HG02981 (cell line): Measurements from ENCODE around the gene SRGAP1.
"Not testable (repeated sequence)": the region's sequence is repeated elsewhere in the genome, so short reads cannot be mapped to it uniquely, and the experiment has no call there.

ENCODE experiments used
- ATAC-seq: cut with Tn5 transposase; IDR thresholded peaks from one replicate; pipeline ENCODE4 v1.9.1; 2021; ENCODE audit warnings: mild to moderate bottlenecking, moderate library complexity; ENCODE audit not compliant: unreplicated experiment

SRGAP1 gene

DNA sequence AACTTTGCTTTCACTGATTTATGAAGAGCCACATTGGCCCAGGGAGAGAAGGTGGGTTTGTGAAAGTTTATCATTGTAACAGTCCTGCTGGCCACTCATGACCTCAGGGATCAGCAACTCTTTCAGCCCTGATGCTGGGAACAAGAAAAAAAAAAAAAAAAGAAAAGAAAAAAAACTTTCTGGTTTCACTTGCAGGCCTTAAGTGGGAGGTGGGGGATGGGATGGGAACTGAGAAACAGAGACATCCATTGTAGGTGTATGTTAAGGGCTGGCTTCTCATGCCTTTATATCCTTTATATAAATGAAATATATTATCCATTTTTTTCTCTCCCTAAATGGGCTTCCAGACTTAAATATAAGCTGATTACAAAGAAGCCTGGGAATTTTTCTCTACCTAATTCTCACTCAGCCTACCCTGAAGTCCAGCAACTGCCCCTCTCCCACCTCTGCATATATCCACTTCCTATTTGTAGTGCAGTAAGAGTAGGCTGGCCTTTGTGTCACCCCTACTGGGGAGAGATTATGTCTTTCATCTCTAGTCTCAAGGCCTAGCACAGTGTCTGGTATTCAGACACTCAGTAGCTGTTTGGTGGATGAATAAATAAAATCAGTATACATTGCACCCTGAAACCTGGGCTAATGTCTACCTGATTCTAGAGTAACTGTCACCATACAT lies 190.5 kb downstream of the SRGAP1 start:
- ATAC-seq, result no peak

DNA sequence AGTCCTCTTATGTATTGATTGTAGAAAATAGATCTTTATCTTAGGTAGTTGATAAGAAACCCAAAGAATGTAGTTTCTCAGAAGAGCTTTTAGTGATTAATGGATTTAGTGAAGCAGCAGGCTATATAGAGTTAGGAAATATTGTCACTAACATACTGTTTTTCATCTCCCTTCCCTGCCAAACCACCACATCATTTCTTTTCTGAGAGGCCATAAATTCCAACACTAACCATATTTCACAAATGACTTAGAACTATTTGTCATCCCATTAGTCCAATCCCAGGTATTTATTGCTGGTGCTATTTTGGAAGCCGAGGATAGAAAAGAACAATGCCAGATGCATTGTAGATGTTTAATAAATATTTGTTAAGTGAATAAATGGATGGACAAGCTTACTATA lies 191.9 kb downstream of the SRGAP1 start:
- no peak for ATAC-seq

DNA sequence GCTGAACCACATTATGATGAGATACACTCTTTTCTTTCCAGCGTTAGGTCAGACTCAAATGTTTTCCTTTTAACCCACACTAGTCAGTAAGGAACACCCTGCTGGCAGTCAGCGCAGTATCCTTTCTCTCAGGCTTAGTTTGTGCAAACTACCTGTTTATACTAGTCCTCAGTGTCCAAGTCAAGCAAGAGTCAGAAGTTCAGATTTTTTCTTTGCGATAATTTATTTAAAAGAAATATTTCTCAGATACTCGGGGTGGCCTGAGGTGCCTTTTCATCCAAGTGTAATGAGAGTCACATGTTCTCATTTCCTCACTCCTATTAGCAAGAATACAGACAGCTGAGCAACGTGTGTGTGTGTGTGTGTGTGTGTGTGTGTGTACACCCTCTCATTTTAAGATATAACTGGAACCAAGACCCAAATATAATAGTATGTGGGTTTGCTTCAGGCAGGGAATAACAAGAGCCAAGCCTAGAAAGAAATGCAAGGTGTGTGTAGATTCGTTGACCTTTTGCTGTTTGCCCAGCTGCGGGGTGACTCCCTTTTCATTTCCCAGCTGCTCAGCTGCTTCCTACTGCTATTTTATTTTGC lies 194.9 kb downstream of the SRGAP1 start:
- ATAC-seq, result no peak

DNA sequence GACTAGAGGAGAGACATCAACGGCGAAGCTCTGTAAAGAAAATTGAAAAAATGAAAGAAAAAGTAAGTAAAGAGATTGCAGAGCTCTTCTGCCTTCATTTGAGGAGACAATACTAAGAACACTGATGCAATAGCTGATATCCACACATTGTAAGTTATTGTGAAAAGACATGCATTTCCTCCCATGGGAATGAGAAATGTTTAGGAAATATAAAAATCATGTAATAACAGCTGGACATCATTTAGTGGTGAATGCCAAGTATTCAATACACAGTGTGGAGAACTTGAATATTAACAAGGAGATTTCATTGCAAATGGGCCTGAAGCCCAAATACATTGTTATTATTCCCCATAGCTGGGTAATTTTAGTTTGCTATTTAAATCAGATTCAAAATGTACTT lies 198.4 kb downstream of the SRGAP1 start:
- ATAC-seq, result no peak

DNA sequence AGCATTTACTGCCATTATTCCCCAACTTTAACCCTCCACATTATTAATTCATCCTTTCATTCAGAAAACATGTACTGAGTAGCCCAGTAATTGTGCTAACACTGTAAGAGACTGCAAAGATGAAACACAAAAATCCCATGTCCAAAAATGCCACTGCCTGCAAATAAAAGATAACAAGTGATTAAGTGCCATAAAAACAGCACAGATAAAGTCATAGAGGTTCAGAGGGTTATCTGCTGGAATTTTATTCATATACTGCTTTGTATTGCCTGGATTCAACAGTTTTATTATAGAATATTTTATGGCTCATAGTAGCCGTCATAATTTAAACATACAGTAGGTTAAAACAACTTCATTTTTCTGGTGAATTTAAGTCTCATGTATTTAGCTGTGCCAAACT lies 199.7 kb downstream of the SRGAP1 start:
- no peak for ATAC-seq

DNA sequence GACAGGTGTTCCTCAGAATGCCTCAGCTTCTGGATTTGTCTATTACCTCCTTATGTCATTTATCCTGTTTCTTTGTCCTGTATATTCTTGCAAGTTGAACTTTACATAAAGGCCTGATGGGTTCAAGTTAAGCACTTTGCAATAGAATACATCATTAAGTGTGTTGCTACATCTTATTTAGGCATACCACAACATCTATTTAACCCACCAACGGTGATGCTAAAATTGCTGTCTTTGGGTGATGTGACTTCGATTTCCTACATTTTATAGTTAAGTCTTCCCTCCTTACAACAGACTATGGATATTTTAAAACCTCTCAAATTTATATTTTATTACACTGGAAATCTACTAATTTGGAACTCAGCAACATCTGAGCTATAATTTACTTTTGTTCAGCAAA lies 206.6 kb downstream of the SRGAP1 start:
- no peak for ATAC-seq

DNA sequence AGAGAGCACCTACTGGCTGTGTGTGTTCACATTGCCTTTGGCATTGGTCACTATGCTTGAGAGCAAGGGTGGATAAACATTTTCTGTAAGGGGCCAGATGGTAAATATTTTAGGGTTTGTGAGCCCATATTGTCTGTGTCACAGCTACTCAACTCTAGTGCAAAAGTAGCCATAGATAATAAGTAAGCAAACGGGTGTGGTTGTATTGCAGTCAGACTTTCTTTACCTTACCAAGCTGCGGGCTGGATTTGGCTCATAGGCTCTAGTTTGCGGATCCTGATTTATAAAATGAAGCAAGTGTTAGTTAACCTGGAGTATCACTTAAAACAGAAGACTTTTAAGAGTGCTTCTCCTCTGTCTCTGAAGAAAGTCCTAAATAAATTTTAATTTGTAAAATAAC lies 208.6 kb downstream of the SRGAP1 start:
- ATAC-seq, result no peak

DNA sequence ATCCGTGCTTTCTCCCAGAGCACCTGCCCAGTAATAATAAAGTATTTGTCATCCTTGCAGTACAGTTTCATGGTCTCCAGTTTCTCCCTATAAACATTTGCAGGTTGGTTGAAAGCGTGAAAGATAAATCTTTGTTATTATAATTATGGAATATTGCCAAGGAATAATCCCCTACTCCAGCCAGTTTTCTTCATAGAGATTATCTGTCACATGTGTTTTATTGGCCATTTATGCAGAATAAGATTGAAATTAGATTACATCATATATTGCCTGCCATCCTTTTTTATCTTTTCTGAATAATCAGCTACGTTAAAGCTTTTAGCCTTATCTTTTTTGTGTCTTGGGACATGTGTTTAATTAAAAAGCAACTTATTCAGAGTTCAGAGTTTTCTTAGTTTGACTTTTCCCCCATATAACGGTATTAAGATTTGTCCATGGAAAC lies 209.6 kb downstream of the SRGAP1 start:
- no peak for ATAC-seq

DNA sequence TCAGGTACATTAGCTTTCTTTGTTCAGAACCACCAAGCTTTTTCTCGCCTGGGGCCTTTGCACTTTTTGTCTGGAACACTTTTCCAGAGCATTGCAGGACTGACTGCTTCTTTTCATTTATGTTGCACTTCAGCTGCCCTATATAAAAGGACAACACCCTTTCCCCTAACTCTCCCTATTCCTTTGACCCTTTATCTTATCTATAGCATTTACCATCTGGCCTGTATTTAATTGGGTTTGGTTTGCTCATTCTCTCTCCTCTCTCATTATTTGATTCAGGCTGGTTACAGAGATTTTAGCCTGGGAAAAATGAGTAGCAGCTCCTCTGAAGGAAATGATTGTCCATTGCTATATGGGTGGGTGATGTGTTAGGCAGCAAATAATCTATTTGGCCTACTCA lies 212.2 kb downstream of the SRGAP1 start:
- no peak for ATAC-seq

DNA sequence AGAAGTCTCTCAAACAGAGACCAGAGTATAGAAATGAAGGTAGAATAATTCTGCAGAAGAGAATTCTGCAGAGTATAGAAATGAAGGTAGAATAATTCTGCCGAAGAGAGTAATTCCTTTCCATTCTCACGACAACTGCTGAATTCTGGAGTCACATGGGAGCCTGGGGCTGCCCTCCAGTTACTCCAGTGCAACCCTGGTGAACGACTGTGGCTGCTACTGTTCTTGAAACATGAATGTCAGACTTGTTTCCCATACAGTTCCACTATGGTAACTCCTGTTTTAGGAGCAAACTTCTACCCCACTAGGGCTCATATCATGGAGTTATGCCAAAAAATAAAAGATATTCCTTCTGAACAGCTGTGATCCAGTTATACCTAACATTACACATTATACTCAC lies 213.2 kb downstream of the SRGAP1 start:
- no peak for ATAC-seq

DNA sequence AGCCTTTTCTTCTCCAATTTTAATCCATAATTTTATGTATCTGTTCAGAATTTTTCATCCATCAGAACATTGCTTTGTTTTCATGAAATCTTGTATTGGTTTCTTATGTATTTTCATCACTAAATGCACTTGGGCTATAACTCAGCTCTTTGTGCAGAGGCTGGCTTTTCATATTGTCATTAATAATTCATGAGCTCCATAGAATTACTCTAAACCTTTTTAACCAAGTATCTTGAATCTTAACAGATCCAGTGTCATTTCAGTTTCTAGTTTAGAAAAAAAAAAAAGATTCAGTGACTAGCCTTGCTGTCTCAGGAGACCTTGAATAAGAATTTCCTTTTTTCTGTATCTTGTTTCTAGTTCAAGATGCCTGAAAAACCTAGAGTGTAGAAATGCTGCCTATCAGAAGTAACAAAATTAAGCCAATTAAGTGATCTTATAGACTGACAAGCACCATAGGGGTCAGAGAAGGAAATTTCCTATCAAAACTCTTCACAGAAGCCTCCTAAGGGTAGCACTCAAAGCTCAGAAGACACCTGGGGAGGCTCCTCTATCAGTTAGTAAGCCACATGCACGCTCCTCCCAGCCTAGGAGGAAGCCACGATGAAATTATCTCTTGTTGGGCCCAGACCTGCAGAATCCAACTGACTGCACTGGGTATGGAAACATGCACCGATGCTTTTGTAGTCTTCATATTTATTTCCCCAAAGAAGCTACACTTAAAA lies 214.2 kb downstream of the SRGAP1 start:
- ATAC-seq, result no peak

DNA sequence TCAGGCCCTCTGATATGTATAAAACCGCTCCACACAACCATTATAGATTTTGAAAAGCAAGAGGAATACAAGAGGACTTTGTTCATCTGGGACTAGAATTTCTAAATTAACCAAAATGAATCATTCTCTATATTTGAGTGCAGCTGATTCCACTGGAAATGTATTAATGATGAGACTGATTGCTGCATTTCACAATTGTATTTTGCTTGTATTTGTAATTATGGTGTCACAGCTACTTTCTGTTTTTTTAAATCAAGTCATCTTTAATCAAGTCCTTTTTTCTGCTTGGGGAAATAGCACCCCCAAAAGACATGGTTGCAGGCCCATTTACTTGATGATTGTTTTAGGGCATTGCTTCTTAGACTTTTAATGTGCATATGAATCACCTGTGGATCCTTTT lies 215.2 kb downstream of the SRGAP1 start:
- ATAC-seq, result no peak

DNA sequence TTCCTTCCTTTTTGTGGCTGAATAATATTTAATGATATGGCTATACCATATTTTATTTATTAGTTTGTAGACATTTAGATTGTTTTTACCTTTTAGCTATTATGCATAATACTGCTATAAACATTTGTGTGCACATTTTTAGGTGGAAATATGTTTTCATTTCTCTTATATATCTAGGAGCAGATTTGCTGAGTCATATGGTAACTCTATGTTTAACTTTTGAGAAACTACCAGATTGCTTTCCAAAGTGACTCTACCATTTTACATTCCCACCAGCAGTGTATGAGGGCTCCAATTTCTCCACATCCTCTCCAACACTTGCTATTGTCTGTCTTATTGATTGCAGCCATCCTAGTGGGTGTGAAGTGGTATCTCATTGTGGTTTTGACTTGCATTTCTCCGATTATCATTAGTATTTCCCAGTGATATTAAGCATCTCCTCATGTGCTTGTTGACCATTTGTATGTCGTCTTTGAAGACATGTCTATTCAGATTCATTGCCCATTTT lies 217.4 kb downstream of the SRGAP1 start:
- no peak for ATAC-seq

DNA sequence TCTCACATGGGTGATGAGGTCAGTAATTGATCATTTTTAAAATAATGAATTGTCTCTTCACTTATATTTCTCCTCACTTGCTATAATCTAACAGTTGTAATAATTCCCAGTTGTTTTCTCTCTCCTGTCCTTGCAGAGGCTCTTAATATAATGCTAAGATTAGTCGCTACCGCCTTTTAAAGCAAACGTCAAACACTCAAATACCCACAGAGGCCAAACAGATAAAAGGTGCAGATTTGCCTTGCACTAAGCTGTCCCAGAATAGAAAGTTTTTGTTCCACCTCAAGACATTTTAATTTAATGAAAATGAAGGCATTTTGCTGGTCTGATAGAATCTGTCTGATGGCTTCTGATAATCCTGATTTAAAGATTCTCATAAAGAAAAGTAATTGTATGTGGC lies 218.6 kb downstream of the SRGAP1 start:
- no peak for ATAC-seq

DNA sequence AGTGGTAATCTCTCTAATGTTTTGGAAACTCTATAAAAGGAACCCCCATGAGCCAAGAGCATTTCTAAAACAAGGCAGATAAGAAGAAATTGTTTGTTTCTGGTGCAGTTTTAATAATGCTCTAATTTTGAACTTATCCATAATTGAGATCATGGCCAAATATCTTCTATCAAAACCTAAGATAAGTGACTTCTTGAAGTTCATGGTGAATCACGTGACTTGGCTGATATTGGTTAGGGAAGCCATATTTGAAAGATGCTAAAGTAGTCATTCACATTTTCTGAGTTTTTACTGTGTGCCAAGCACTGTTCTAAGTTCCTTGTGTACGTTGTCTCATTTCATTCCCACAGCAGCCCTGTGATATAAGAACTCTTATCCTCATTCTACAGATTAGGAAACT lies 219.7 kb downstream of the SRGAP1 start:
- no peak for ATAC-seq

DNA sequence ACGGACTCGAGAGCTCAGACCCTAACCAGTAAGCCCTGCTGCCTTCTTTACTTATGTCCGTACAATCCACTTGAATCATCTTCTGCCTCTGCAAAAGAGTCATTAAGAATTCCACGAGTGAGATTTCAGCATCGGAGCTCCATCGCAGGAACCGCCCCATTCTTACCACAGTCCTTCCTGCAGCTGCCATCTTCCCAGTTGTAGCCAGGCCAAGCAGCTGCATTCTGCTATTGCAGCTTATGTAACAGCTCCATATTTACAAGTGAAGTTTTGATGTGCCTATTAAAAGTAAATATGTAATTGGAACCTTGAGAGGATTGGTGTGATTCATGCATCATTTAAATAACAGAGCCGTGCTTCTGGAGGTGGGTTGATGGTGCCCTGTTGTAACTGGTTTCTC lies 220.2 kb downstream of the SRGAP1 start:
- ATAC-seq, result no peak

DNA sequence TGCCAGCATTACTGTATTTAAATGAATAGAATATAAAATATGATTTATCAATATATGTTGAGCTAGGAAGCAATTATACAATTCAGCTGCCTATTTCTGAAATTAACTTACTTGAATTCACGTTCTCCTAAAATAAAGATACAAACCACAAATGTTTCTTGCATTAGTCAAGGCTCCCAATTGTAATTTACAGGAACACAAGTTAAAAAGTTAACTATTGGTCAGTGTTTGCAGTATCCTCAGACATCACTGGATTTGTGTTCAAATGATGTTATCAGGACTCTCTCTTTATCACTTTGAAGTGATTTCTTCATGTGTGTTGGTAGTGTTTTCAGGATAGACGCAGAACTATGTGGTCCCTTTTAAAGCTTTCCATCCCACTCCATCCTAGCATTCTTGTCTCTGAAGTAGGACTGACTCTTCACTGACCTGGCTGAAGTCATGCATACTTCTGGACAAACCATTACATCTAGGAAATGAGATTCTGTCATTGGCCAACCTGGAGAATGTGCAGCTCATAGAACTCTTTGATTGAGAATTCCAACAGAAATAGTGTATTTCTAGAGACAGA lies 221.5 kb downstream of the SRGAP1 start:
- ATAC-seq, result no peak

DNA sequence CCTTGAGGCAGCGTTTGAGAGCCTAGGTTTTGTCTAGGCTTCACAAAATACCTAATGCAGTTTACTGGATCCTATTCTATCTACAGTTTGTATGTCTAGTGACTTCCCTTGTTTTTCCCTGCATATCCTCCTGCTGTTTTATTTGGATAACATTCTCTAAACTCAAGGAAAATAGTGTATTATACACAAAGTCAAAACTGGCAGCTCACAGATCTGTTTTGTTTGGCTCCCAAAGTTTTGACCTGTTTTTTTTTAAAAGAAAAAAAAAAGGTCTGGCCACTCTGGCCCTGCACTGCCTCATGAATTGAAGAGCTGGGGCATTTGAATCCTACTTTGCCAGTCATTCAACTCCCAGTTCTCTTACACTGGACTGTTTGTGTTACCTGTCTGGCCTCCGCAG lies 222.3 kb downstream of the SRGAP1 start:
- no peak for ATAC-seq

DNA sequence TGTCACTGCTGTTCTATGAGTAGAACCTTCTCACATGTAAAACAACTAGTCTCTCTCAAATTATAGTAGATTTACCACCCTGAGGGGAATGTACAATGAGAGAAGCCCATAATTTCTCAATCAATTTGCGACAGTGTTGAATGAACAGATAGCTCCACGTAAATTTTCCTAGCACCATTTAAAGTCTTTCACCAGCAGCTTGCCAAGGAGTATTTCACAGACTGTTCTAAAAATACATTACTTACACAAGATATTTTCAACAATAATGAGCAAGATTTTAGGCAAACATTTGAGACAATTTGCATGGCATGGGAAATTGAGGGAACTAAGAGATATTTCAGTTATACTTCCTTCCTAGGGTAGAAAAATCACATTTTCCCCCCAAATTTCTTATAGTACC lies 226.0 kb downstream of the SRGAP1 start:
- ATAC-seq, result no peak

DNA sequence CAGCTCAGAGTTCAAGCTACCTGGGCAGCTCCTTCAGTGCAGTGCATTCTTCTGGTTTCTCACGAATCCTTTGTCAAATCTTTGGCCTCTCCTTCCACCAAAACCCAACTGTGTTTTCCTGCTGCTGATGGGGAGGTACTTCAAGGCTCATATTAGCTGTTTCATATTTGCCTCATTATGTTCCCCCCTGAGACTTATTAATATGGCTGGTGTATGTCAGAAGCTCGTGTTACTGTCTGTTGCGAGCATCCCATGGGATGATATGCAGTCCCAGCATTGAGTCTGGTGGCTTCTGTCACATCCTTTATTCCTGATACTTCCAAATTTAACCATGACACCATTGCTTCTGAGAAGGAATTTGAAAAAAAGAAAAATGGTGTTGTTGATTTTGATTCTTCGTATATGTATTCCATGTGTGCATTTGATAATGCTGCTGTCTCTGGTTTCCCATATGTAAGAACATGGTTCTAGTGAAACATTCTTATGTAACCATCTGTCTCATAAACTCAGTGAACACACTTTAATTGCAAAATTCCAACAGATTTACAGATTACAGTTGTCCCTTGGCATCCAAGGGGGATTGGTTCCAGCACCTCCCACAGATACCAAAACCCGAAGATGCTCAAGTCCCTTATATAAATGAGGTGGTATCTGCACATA lies 228.5 kb downstream of the SRGAP1 start:
- no peak for ATAC-seq

DNA sequence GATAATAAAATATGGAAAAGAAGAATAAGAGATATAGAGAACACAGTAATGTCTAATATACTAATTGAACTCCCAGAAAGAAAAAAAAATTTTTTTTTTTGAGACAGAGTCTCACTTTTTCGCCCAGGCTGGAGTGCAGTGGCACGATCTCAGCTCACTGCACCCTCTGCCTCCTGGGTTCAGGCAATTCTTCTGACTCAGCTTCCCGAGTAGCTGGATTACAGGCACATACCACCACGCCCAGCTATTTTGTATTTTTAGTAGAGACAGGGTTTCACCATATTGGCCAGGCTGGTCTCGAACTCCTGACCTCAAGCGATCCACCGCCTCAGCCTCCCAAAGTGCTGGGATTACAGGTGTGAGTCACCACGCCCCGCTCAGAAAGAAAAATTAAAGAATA lies 232.1 kb downstream of the SRGAP1 start:
- not testable (repeated sequence) for ATAC-seq
